HCT116 (cell line): ENCODE results near the gene GARNL3. TPM values are rescaled to one million over a fixed set of nuclear protein-coding genes. Genes with fewer than 3 reads are reported as not detected.

ENCODE experiments used
- ATAC-seq: fragments of 200-7000 bp; cut with Tn5 transposase; 2 replicates; pipeline ENCODE4 v1.9.1; 2020; ENCODE audit warnings: mild to moderate bottlenecking, moderate library complexity
- BruUV-seq: library from RNA; stranded (reverse); fragments of 400-500 nt; replicated peaks from 2 replicates; lab custom pipeline; 2021; lab: Mats Ljungman, UMichigan
- CTCF ChIA-PET: fragments of 300-600 bp; sonication (Branson Sonifier 250); formaldehyde crosslinking; loops from one replicate; lab custom pipeline; 2021; ENCODE audit warnings: antibody characterized with exemption; lab: Charles Lee
- POLR2A ChIA-PET: fragments of 300-600, 350-600 bp; sonication (Branson Sonifier 250); formaldehyde crosslinking; loops from one replicate; lab custom pipeline; 2021; ENCODE audit warnings: antibody characterized with exemption; lab: Charles Lee
- RAD21 ChIA-PET, 2 experiments: fragments of 300-600 bp; sonication (Branson Sonifier 250); formaldehyde crosslinking; loops; one replicate each; lab custom pipeline; 2023; ENCODE audit warnings: low total read pairs in 2 of 2; ENCODE audit not compliant: uncharacterized antibody in 2 of 2, unreplicated experiment in 2 of 2, low non-redundant PET in 1 of 2; lab: Charles Lee
- DNase-seq: peaks from one replicate; pipeline ENCODE4 v3.0.0-alpha.2; 2010; ENCODE audit warnings: low read depth, low spot score
- H2AFZ ChIP-seq: fragments of 200-600 bp; shearing (Covaris generic), sonication (generic); 2 replicates; pipeline ENCODE4 v1.6.1; 2017; ENCODE audit warnings: low read depth, mixed run types, mixed read lengths, antibody characterized with exemption, low read length; ENCODE audit not compliant: poor library complexity, severe bottlenecking
- H3K27ac ChIP-seq: 2 replicates; pipeline ENCODE4 v1.5.1; 2012; ENCODE audit warnings: low read depth, low read length
- H3K27me3 ChIP-seq: fragments of 200-600 bp; sonication (generic); 2 replicates; pipeline ENCODE4 v1.6.1; 2016; ENCODE audit warnings: mixed run types, low read length, mixed read lengths; ENCODE audit not compliant: insufficient read depth
- H3K36me3 ChIP-seq, 2 experiments: fragments of 200-500 bp in 1 of 2; fragments of 200-600 bp in 1 of 2; sonication (Bioruptor generic) in 1 of 2; sonication (generic) in 1 of 2; 2 replicates each; pipeline versions ENCODE4 v1.5.1 to v1.6.1; 2014 to 2016; ENCODE audit warnings: low read length in 2 of 2, inconsistent platforms in 1 of 2, mixed read lengths in 1 of 2, mixed run types in 1 of 2; ENCODE audit not compliant: insufficient read depth in 2 of 2, control insufficient read depth in 1 of 2
- H3K4me1 ChIP-seq, 2 experiments: fragments of 200-600 bp in 1 of 2; sonication (generic) in 1 of 2; 2 replicates each; pipeline versions ENCODE4 v1.5.1 to v1.6.1; 2012 to 2017; ENCODE audit warnings: low read length in 2 of 2, inconsistent platforms in 1 of 2, mild to moderate bottlenecking in 1 of 2, mixed read lengths in 1 of 2, mixed run types in 1 of 2, moderate library complexity in 1 of 2; ENCODE audit not compliant: insufficient read depth in 2 of 2, control insufficient read depth in 1 of 2
- H3K4me2 ChIP-seq: fragments of 200-600 bp; sonication (generic); 2 replicates; pipeline ENCODE4 v1.6.1; 2017; ENCODE audit warnings: mixed run types, low read length, mixed read lengths
- H3K4me3 ChIP-seq, 2 experiments: fragments of 200-600 bp in 1 of 2; sonication (generic) in 1 of 2; replicated peaks in 1 of 2; 2 replicates each; pipeline ENCODE4 v1.5.1; 2011 to 2016; ENCODE audit warnings: low read length in 2 of 2, control low read depth in 1 of 2, low read depth in 1 of 2, mild to moderate bottlenecking in 1 of 2, mixed read lengths in 1 of 2, mixed run types in 1 of 2
- H3K79me2 ChIP-seq: fragments of 200-600 bp; sonication (generic); 2 replicates; pipeline ENCODE4 v1.6.1; 2017; ENCODE audit warnings: mild to moderate bottlenecking, mixed run types, low read length, moderate library complexity, mixed read lengths; ENCODE audit not compliant: insufficient read depth
- H3K9ac ChIP-seq: fragments of 200-600 bp; sonication (generic); 2 replicates; pipeline ENCODE4 v1.6.1; 2016; ENCODE audit warnings: low read length, mixed read lengths
- H3K9me2 ChIP-seq: fragments of 200-600 bp; sonication (generic), shearing (Covaris generic); 2 replicates; pipeline ENCODE4 v1.6.1; 2017; ENCODE audit warnings: mixed run types, mild to moderate bottlenecking, moderate library complexity; ENCODE audit not compliant: insufficient read depth
- H3K9me3 ChIP-seq, 2 experiments: fragments of 200-500 bp in 1 of 2; fragments of 200-600 bp in 1 of 2; sonication (Bioruptor generic) in 1 of 2; sonication (generic) in 1 of 2; 2 replicates each; pipeline ENCODE4 v1.6.1; 2014 to 2017; ENCODE audit warnings: low read length in 2 of 2, mixed read lengths in 2 of 2, inconsistent platforms in 1 of 2, low read depth in 1 of 2, mild to moderate bottlenecking in 1 of 2, mixed run types in 1 of 2, moderate library complexity in 1 of 2; ENCODE audit not compliant: control insufficient read depth in 1 of 2, insufficient read depth in 1 of 2
- H4K20me1 ChIP-seq: fragments of 200-600 bp; sonication (generic), shearing (Covaris generic); 2 replicates; pipeline ENCODE4 v1.6.1; 2017; ENCODE audit warnings: mixed run types, mild to moderate bottlenecking, moderate library complexity; ENCODE audit not compliant: insufficient read depth
- CBX3 ChIP-seq: IDR thresholded peaks from 2 replicates; pipeline ENCODE4 v1.6.1; 2012; ENCODE audit warnings: low read depth
- CTCF ChIP-seq, 3 experiments: fragments of 200-600 bp in 1 of 3; sonication (generic) in 1 of 3; IDR thresholded peaks in 2 of 3; conservative IDR thresholded peaks in 1 of 3; 2 replicates each; pipeline ENCODE4 v1.5.1; 2012 to 2017; ENCODE audit warnings: low read depth in 2 of 3, low read length in 2 of 3, antibody characterized with exemption in 1 of 3, borderline replicate concordance in 1 of 3, control low read depth in 1 of 3, mild to moderate bottlenecking in 1 of 3, mixed read lengths in 1 of 3, mixed run types in 1 of 3, moderate library complexity in 1 of 3; ENCODE audit not compliant: insufficient read depth in 1 of 3
- ELF1 ChIP-seq: IDR thresholded peaks from 2 replicates; pipeline ENCODE4 v1.6.1; 2012; ENCODE audit warnings: low read depth, borderline replicate concordance
- EZH2 ChIP-seq: fragments of 200-600 bp; sonication (generic); IDR thresholded peaks from 2 replicates; pipeline ENCODE4 v1.6.1; 2017; ENCODE audit warnings: antibody characterized with exemption, mixed run types
- EZH2phosphoT487 ChIP-seq: fragments of 200-600 bp; IDR thresholded peaks from 2 replicates; pipeline ENCODE4 v1.6.1; 2018; ENCODE audit warnings: antibody characterized with exemption, borderline replicate concordance
- MAX ChIP-seq: IDR thresholded peaks from 2 replicates; pipeline ENCODE4 v1.6.1; 2012
- POLR2A ChIP-seq: IDR thresholded peaks from 2 replicates; pipeline ENCODE4 v1.7.0; 2011; ENCODE audit warnings: borderline replicate concordance; ENCODE audit not compliant: insufficient read depth, insufficient read length; ENCODE audit errors: extremely low read depth
- RAD21 ChIP-seq: IDR thresholded peaks from 2 replicates; pipeline ENCODE4 v1.6.1; 2012; ENCODE audit warnings: low read depth, mild to moderate bottlenecking
- TCF7L2 ChIP-seq: IDR thresholded peaks from 2 replicates; pipeline ENCODE4 v1.7.0; 2011; ENCODE audit warnings: borderline replicate concordance, inconsistent platforms; ENCODE audit not compliant: insufficient read depth, insufficient read length; ENCODE audit errors: extremely low read depth
- YY1 ChIP-seq: IDR thresholded peaks from 2 replicates; pipeline ENCODE4 v1.6.1; 2011; ENCODE audit warnings: low read length, low read depth, moderate library complexity, mild to moderate bottlenecking; ENCODE audit not compliant: insufficient replicate concordance; ENCODE audit errors: extremely low read depth
- ZBTB33 ChIP-seq: IDR thresholded peaks from 2 replicates; pipeline ENCODE4 v1.6.1; 2011; ENCODE audit warnings: mild to moderate bottlenecking, low read length, moderate library complexity; ENCODE audit not compliant: insufficient replicate concordance; ENCODE audit errors: extremely low read depth
- intact Hi-C: fragments of 100-400 bp; cut with micrococcal nuclease; formaldehyde crosslinking; loops from 2 replicates; pipeline ENCODE4 v1.10.0; 2022
- total RNA-seq: library from RNA; stranded (reverse); gene quantifications from one replicate; pipeline ENCODE4 v1.2.1, GENCODE V29; 2021; ENCODE audit not compliant: unreplicated experiment

GARNL3 gene
- total RNA-seq, 1 experiment from 2014 or later, result 8.8 TPM

GRCh38 chr9:127336506-127337352, 72.2 kb downstream of the GARNL3 start (continued):
- no peak for TF ChIP-seq ELF1
- TF ChIP-seq CTCF (IDR thresholded peaks at IDR 0.05 in 2 of 3, conservative IDR thresholded peaks at IDR 0.05 in 1 of 3; ENCODE audit: borderline replicate concordance in 1 of 3, insufficient read depth in 1 of 3, low read depth in 2 of 3, low read length in 2 of 3), result no peak
- no peak for TF ChIP-seq TCF7L2
- no peak for TF ChIP-seq ZBTB33
- no peak for TF ChIP-seq EZH2
- TF ChIP-seq POLR2A, result no peak

GRCh38 chr9:127340721-127341120, 76.1 kb downstream of the GARNL3 start:
- no peak overlapping the region for H3K27ac ChIP-seq
- H4K20me1 ChIP-seq, result no peaks in the 10 kb centered on the region
- ATAC-seq (no peak), DNase-seq (no peak)
- H3K9me2 ChIP-seq, result no peaks in the 10 kb centered on the region
- CTCF ChIA-PET, result no interaction called here
- no peaks in the 10 kb centered on the region for H3K27me3 ChIP-seq
- RAD21 ChIA-PET, result no interaction called here
- no TSS peak for BruUV-seq
- no peaks in the 10 kb centered on the region for H3K9me3 ChIP-seq
- no peak overlapping the region for H3K4me3 ChIP-seq
- POLR2A ChIA-PET, result no interaction called here
- H3K36me3 ChIP-seq, result no peaks in the 10 kb centered on the region
- no peak overlapping the region for H2AFZ ChIP-seq
- intact Hi-C loops, result no loop called here
- no peak overlapping the region for H3K4me2 ChIP-seq
- TF ChIP-seq RAD21 (no peak), CBX3 (no peak), CTCF (IDR thresholded peaks at IDR 0.05 in 2 of 3, conservative IDR thresholded peaks at IDR 0.05 in 1 of 3; ENCODE audit: borderline replicate concordance in 1 of 3, insufficient read depth in 1 of 3, low read depth in 2 of 3, low read length in 2 of 3) (no peak), MAX (no peak), EZH2phosphoT487 (no peak), YY1 (no peak), ZBTB33 (no peak)
- H3K9ac ChIP-seq, result no peak overlapping the region
- H3K4me1 ChIP-seq, result peaks cover 18 to 20% of the 10 kb centered on the region in 2 experiments
- H3K79me2 ChIP-seq, result no peaks in the 10 kb centered on the region
